ENCODE data around the gene ADCYAP1R1. TPM values are rescaled to one million over a fixed set of nuclear protein-coding genes. Genes with fewer than 3 reads are reported as not detected.

Gene ADCYAP1R1
- total and polyA plus RNA-seq, 10 donors = 0.04 to 5.6 (median 0.50) TPM

- no peak for DNase-seq
- Histone ChIP-seq H3K9me3 (no peaks in the 10 kb centered on the region), H3K36me3 (no peaks in the 10 kb centered on the region), H3K4me1 (no peaks in the 10 kb centered on the region), H3K27me3 (replicated peaks in 1 of 7) (no peaks in the 10 kb centered on the region), H3K4me3 (no peak overlapping the region), H3K27ac (no peak overlapping the region)
- intact Hi-C loops (cut with DNase I; ENCODE audit: low total_unique reads) = no loop called here
- WGBS, 5 donors = 32 to 44% (median 35%) methylated on average over 1 of the region's 1 CpG
- TF ChIP-seq CTCF (IDR thresholded peaks at IDR 0.05 in 8 of 11, conservative IDR thresholded peaks at IDR 0.05 in 3 of 11) (no peak), POLR2AphosphoS5 (IDR thresholded peaks at IDR 0.05) (no peak), POLR2A (IDR thresholded peaks at IDR 0.05) (no peak)
Observed at GRCh38 chr7:31113660-31114059, 61.6 kb downstream of the ADCYAP1R1 start.

GRCh38 chr7:31114593-31115343 lies 62.7 kb downstream of the ADCYAP1R1 start:
- Histone ChIP-seq H3K4me1 (no peaks in the 10 kb centered on the region), H3K4me3 (no peak overlapping the region), H3K36me3 (no peaks in the 10 kb centered on the region), H3K27ac (no peak overlapping the region), H3K9me3 (no peaks in the 10 kb centered on the region), H3K27me3 (replicated peaks in 1 of 7) (no peaks in the 10 kb centered on the region)
- intact Hi-C loops (cut with DNase I; ENCODE audit: low total_unique reads) = no loop called here
- no peak for TF ChIP-seq CTCF (IDR thresholded peaks at IDR 0.05 in 8 of 11, conservative IDR thresholded peaks at IDR 0.05 in 3 of 11)
- TF ChIP-seq POLR2A (IDR thresholded peaks at IDR 0.05) = no peak
- no peak for TF ChIP-seq POLR2AphosphoS5 (IDR thresholded peaks at IDR 0.05)
- no peak for DNase-seq
- 63 to 94% (median 90%) methylated on average over 1 of the region's 1 CpG for WGBS, 5 donors

GRCh38 chr7:31116615-31117014 lies 64.5 kb downstream of the ADCYAP1R1 start:
- Histone ChIP-seq H3K27me3 (replicated peaks in 1 of 7) (no peaks in the 10 kb centered on the region), H3K36me3 (no peaks in the 10 kb centered on the region), H3K27ac (no peak overlapping the region), H3K4me3 (no peak overlapping the region), H3K9me3 (no peaks in the 10 kb centered on the region), H3K4me1 (no peaks in the 10 kb centered on the region)
- intact Hi-C loops (cut with DNase I; ENCODE audit: low total_unique reads) = no loop called here
- WGBS, 5 donors = 51 to 66% (median 55%) methylated on average over 3 of the region's 3 CpGs
- no peak for DNase-seq
- TF ChIP-seq POLR2AphosphoS5 (IDR thresholded peaks at IDR 0.05) (no peak), POLR2A (IDR thresholded peaks at IDR 0.05) (no peak), CTCF (IDR thresholded peaks at IDR 0.05 in 8 of 11, conservative IDR thresholded peaks at IDR 0.05 in 3 of 11) (no peak)

GRCh38 chr7:31119249-31119648 lies 67.1 kb downstream of the ADCYAP1R1 start:
- Histone ChIP-seq H3K9me3 (no peaks in the 10 kb centered on the region), H3K4me3 (no peak overlapping the region), H3K4me1 (no peaks in the 10 kb centered on the region), H3K27me3 (replicated peaks in 1 of 7) (no peaks in the 10 kb centered on the region), H3K36me3 (no peaks in the 10 kb centered on the region), H3K27ac (no peak overlapping the region)
- 78 to 94% (median 87%) methylated on average over 4 of the region's 4 CpGs for WGBS, 5 donors
- intact Hi-C loops (cut with DNase I; ENCODE audit: low total_unique reads) = no loop called here
- no peak for DNase-seq
- no peak for TF ChIP-seq POLR2A (IDR thresholded peaks at IDR 0.05)
- TF ChIP-seq CTCF (IDR thresholded peaks at IDR 0.05 in 8 of 11, conservative IDR thresholded peaks at IDR 0.05 in 3 of 11) = no peak
- TF ChIP-seq POLR2AphosphoS5 (IDR thresholded peaks at IDR 0.05) = no peak
